Dedifferentiated amniotic fluid mesenchymal stem cell (primary cell): ENCODE data around the gene RASGEF1B.

Experiments used
- DNase-seq: peaks from one replicate; pipeline ENCODE4 v3.0.0-alpha.2; 2016; ENCODE audit errors: extremely low spot score

RASGEF1B gene

GRCh38 chr4:81465406-81466340 is 6.0 kb downstream of the RASGEF1B start:
- no peak for DNase-seq

- DNase-seq, result no peak
Measured at GRCh38 chr4:81460834-81461233, 10.9 kb downstream of the RASGEF1B start.

- DNase-seq, result no peak
Measured at GRCh38 chr4:81460191-81460701, 11.5 kb downstream of the RASGEF1B start.

GRCh38 chr4:81459228-81459627 is 12.5 kb downstream of the RASGEF1B start:
- no peak for DNase-seq

GRCh38 chr4:81457921-81458520 is 13.7 kb downstream of the RASGEF1B start:
- no peak for DNase-seq

GRCh38 chr4:81457345-81457744 is 14.4 kb downstream of the RASGEF1B start:
- DNase-seq, result no peak

GRCh38 chr4:81455897-81456296 is 15.8 kb downstream of the RASGEF1B start:
- no peak for DNase-seq

- DNase-seq, result no peak
Measured at GRCh38 chr4:81454948-81455347, 16.8 kb downstream of the RASGEF1B start.

- no peak for DNase-seq
Measured at GRCh38 chr4:81454499-81454898, 17.2 kb downstream of the RASGEF1B start.

GRCh38 chr4:81453024-81453423 is 18.7 kb downstream of the RASGEF1B start:
- no peak for DNase-seq

- no peak for DNase-seq
Measured at GRCh38 chr4:81452452-81453006, 19.2 kb downstream of the RASGEF1B start.

- DNase-seq, result no peak
Measured at GRCh38 chr4:81449015-81449414, 22.7 kb downstream of the RASGEF1B start.

- no peak for DNase-seq
Measured at GRCh38 chr4:81447566-81448229, 24.0 kb downstream of the RASGEF1B start.

GRCh38 chr4:81446634-81447033 is 25.1 kb downstream of the RASGEF1B start:
- no peak for DNase-seq

- no peak for DNase-seq
Measured at GRCh38 chr4:81445196-81445595, 26.5 kb downstream of the RASGEF1B start.

GRCh38 chr4:81442484-81443085 is 29.1 kb downstream of the RASGEF1B start:
- no peak for DNase-seq

- DNase-seq, result no peak
Measured at GRCh38 chr4:81440949-81441348, 30.8 kb downstream of the RASGEF1B start.

- DNase-seq, result no peak
Measured at GRCh38 chr4:81436941-81437574, 34.6 kb downstream of the RASGEF1B start.

- DNase-seq, result no peak
Measured at GRCh38 chr4:81436096-81436495, 35.6 kb downstream of the RASGEF1B start.

- no peak for DNase-seq
Measured at GRCh38 chr4:81432825-81433224, 38.9 kb downstream of the RASGEF1B start.

- no peak for DNase-seq
Measured at GRCh38 chr4:81431971-81432370, 39.7 kb downstream of the RASGEF1B start.
